DND-41 (cell line): Measurements from ENCODE around the gene BTBD17.

Source experiments
- ATAC-seq: fragments of 200-7000 bp; cut with Tn5 transposase; 3 replicates; pipeline ENCODE4 v1.9.1; 2021; ENCODE audit warnings: low read depth; ENCODE audit not compliant: insufficient read depth
- DNase-seq: peaks from one replicate; pipeline ENCODE4 v3.0.0-alpha.2; 2020
- H2AFZ ChIP-seq: 2 replicates; pipeline ENCODE4 v1.6.0; 2012; ENCODE audit warnings: low read depth, low read length
- H3K27ac ChIP-seq: 2 replicates; pipeline ENCODE4 v1.5.1; 2012; ENCODE audit warnings: low read length, inconsistent platforms
- H3K27me3 ChIP-seq: fragments of 200-600 bp; sonication (generic); 2 replicates; pipeline ENCODE4 v1.6.0; 2012; ENCODE audit warnings: low read length, mild to moderate bottlenecking, inconsistent platforms; ENCODE audit not compliant: insufficient read depth, poor library complexity
- H3K36me3 ChIP-seq: 2 replicates; pipeline ENCODE4 v1.5.1; 2012; ENCODE audit warnings: low read length, inconsistent platforms; ENCODE audit not compliant: insufficient read depth
- H3K4me1 ChIP-seq: 2 replicates; pipeline ENCODE4 v1.5.1; 2012; ENCODE audit warnings: mild to moderate bottlenecking, low read length; ENCODE audit not compliant: insufficient read depth
- H3K4me2 ChIP-seq: 2 replicates; pipeline ENCODE4 v1.6.0; 2012; ENCODE audit warnings: mild to moderate bottlenecking, moderate library complexity, low read length, inconsistent platforms; ENCODE audit not compliant: insufficient read depth
- H3K4me3 ChIP-seq, 2 experiments: fragments of 200-600 bp in 1 of 2; shearing (Covaris generic) in 1 of 2; 2 replicates each; pipeline ENCODE4 v1.5.1; 2012 to 2016; ENCODE audit warnings: inconsistent platforms in 2 of 2, low read length in 2 of 2, mild to moderate bottlenecking in 2 of 2, low read depth in 1 of 2, moderate library complexity in 1 of 2
- H3K79me2 ChIP-seq: 2 replicates; pipeline ENCODE4 v1.6.0; 2012; ENCODE audit warnings: low read length, inconsistent platforms; ENCODE audit not compliant: insufficient read depth
- H3K9ac ChIP-seq: 2 replicates; pipeline ENCODE4 v1.6.0; 2012; ENCODE audit warnings: low read depth, mild to moderate bottlenecking, inconsistent platforms, low read length, moderate library complexity
- H3K9me3 ChIP-seq: 2 replicates; pipeline ENCODE4 v1.5.1; 2012; ENCODE audit warnings: low read length, moderate library complexity, mild to moderate bottlenecking, inconsistent platforms; ENCODE audit not compliant: insufficient read depth, severe bottlenecking
- H4K20me1 ChIP-seq: 2 replicates; pipeline ENCODE4 v1.6.0; 2012; ENCODE audit warnings: low read length; ENCODE audit not compliant: insufficient read depth
- EZH2 ChIP-seq: IDR thresholded peaks from 3 replicates; pipeline ENCODE4 v1.6.1; 2012; ENCODE audit warnings: borderline replicate concordance, low read depth, mild to moderate bottlenecking, moderate library complexity, low read length, inconsistent platforms; ENCODE audit not compliant: severe bottlenecking
- TF ChIP-seq, protein P1 (sequence below): IDR thresholded peaks from 2 replicates; pipeline ENCODE4 v1.5.1; 2012; ENCODE audit warnings: borderline replicate concordance, low read length, moderate library complexity, mild to moderate bottlenecking; ENCODE audit not compliant: poor library complexity, severe bottlenecking; ENCODE audit errors: extremely low read depth

Gene BTBD17

GRCh38 chr17:74354123-74354522 lies 7.5 kb downstream of the BTBD17 start:
- Histone ChIP-seq H3K79me2 (no peaks in the 10 kb centered on the region), H3K9ac (no peak overlapping the region), H3K4me3 (no peak overlapping the region), H2AFZ (no peak overlapping the region), H4K20me1 (peaks cover 14% of the 10 kb centered on the region), H3K36me3 (no peaks in the 10 kb centered on the region), H3K4me2 (no peak overlapping the region), H3K4me1 (no peaks in the 10 kb centered on the region), H3K27ac (no peak overlapping the region), H3K27me3 (peaks cover 20% of the 10 kb centered on the region), H3K9me3 (no peaks in the 10 kb centered on the region)
- no peak for TF ChIP-seq EZH2
- TF ChIP-seq, protein P1, sequence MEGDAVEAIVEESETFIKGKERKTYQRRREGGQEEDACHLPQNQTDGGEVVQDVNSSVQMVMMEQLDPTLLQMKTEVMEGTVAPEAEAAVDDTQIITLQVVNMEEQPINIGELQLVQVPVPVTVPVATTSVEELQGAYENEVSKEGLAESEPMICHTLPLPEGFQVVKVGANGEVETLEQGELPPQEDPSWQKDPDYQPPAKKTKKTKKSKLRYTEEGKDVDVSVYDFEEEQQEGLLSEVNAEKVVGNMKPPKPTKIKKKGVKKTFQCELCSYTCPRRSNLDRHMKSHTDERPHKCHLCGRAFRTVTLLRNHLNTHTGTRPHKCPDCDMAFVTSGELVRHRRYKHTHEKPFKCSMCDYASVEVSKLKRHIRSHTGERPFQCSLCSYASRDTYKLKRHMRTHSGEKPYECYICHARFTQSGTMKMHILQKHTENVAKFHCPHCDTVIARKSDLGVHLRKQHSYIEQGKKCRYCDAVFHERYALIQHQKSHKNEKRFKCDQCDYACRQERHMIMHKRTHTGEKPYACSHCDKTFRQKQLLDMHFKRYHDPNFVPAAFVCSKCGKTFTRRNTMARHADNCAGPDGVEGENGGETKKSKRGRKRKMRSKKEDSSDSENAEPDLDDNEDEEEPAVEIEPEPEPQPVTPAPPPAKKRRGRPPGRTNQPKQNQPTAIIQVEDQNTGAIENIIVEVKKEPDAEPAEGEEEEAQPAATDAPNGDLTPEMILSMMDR: peak; percentile 67
- DNase-seq (peak; percentile 35), ATAC-seq (peak; percentile 69)

GRCh38 chr17:74353446-74354060 lies 8.1 kb downstream of the BTBD17 start:
- Histone ChIP-seq H4K20me1 (peaks cover 14% of the 10 kb centered on the region), H3K9me3 (no peaks in the 10 kb centered on the region), H3K27ac (no peak overlapping the region), H3K9ac (no peak overlapping the region), H3K27me3 (peaks cover 17% of the 10 kb centered on the region), H3K79me2 (no peaks in the 10 kb centered on the region), H3K4me3 (no peak overlapping the region), H3K4me2 (no peak overlapping the region), H3K4me1 (no peaks in the 10 kb centered on the region), H3K36me3 (no peaks in the 10 kb centered on the region), H2AFZ (no peak overlapping the region)
- no peak for DNase-seq
- TF ChIP-seq, protein P1: no peak
- TF ChIP-seq EZH2: no peak
- ATAC-seq: no peak

GRCh38 chr17:74351552-74352210 lies 10.0 kb downstream of the BTBD17 start:
- no peaks in the 10 kb centered on the region for H3K79me2 ChIP-seq
- no peak overlapping the region for H3K4me2 ChIP-seq
- no peak overlapping the region for H3K4me3 ChIP-seq
- no peaks in the 10 kb centered on the region for H3K9me3 ChIP-seq
- H3K36me3 ChIP-seq: no peaks in the 10 kb centered on the region
- H3K27ac ChIP-seq: no peak overlapping the region
- H2AFZ ChIP-seq: no peak overlapping the region
- ATAC-seq: no peak; the same call in 2 of the 3 replicates
- H3K4me1 ChIP-seq: no peaks in the 10 kb centered on the region
- peaks cover 14% of the 10 kb centered on the region for H4K20me1 ChIP-seq
- H3K9ac ChIP-seq: no peak overlapping the region
- peaks cover 17% of the 10 kb centered on the region for H3K27me3 ChIP-seq
- TF ChIP-seq EZH2: no peak
- TF ChIP-seq, protein P1: no peak
- DNase-seq: no peak
